A549 (cell line): ENCODE measurements around the gene HTRA2. TPM values are rescaled to one million over a fixed set of nuclear protein-coding genes. Genes with fewer than 3 reads are reported as not detected.
A peak's percentile ranks its signal among the peaks of the same experiment; 100 is the strongest.

Source experiments
- ATAC-seq, 2 experiments: fragments of 200-7000 bp in 1 of 2; fragments of >200 bp in 1 of 2; cut with Nextera tagmentation in 1 of 2; cut with Tn5 transposase in 1 of 2; 3 replicates each; pipeline versions ENCODE4 v1.8.0 to v1.9.1; 2018 to 2020; ENCODE audit warnings: mild to moderate bottlenecking in 1 of 2, moderate library complexity in 1 of 2
- CTCF ChIA-PET: fragments of 300-600 bp; sonication (Branson Sonifier 250); formaldehyde crosslinking; extraction: SDS; loops from one replicate; lab custom pipeline; 2021; ENCODE audit warnings: antibody characterized with exemption, inconsistent platforms; lab: Yijun Ruan, JAX
- POLR2A ChIA-PET: fragments of 350-600 bp; formaldehyde crosslinking; extraction: SDS; loops from one replicate; lab custom pipeline; 2021; ENCODE audit warnings: antibody characterized with exemption, inconsistent platforms; lab: Yijun Ruan, JAX
- DNase-seq, 2 experiments: peaks; one replicate each; pipeline versions ENCODE4 v3.0.0 to v3.0.0-alpha.2; 2011 to 2016; ENCODE audit warnings: low read depth in 1 of 2, low spot score in 1 of 2
- FAIRE-seq: peaks from 2 replicates; lab custom pipeline; 2011; peaks lifted over from hg19 to GRCh38; lab: Jason Lieb, UNC
- H3K27ac ChIP-seq, 2 experiments: fragments of >200 bp; sonication (Bioruptor Twin); formaldehyde crosslinking; 3 replicates each; pipeline ENCODE4 v1.5.1; 2016 to 2017
- H3K4me1 ChIP-seq: fragments of >200 bp; sonication (Bioruptor Twin); formaldehyde crosslinking; 3 replicates; pipeline ENCODE4 v1.6.1; 2016
- H3K4me2 ChIP-seq: fragments of >200 bp; sonication (Bioruptor Twin); formaldehyde crosslinking; 3 replicates; pipeline ENCODE4 v1.6.1; 2016
- H3K4me3 ChIP-seq: fragments of >200 bp; sonication (Bioruptor Twin); formaldehyde crosslinking; 3 replicates; pipeline ENCODE4 v1.5.1; 2016
- H3K9me3 ChIP-seq: fragments of >200 bp; sonication (Bioruptor Twin); formaldehyde crosslinking; 3 replicates; pipeline ENCODE4 v1.6.1; 2016
- BCL3 ChIP-seq: fragments of >200 bp; sonication (Bioruptor Twin); formaldehyde crosslinking; IDR thresholded peaks from 3 replicates; pipeline ENCODE4 v1.6.1; 2016
- CTCF ChIP-seq: fragments of >200 bp; sonication (Bioruptor Twin); formaldehyde crosslinking; IDR thresholded peaks from 3 replicates; pipeline ENCODE4 v1.5.1; 2016
- ELK1 ChIP-seq: fragments of 150-350 bp; IDR thresholded peaks from 2 replicates; pipeline ENCODE4 v1.6.1; 2014; ENCODE audit warnings: low read depth, mild to moderate bottlenecking, low read length
- EP300 ChIP-seq, 2 experiments: fragments of >200 bp; sonication (Bioruptor Twin); formaldehyde crosslinking; IDR thresholded peaks; 2 replicates in 1 of 2; 3 replicates in 1 of 2; pipeline ENCODE4 v1.6.1; 2016 to 2017
- FOSL2 ChIP-seq, 2 experiments: fragments of 450-650 bp in 1 of 2; fragments of >200 bp in 1 of 2; sonication (Bioruptor Twin) in 1 of 2; formaldehyde crosslinking; IDR thresholded peaks; 2 replicates each; pipeline versions ENCODE4 v1.5.0 to v1.6.1; 2016 to 2020; ENCODE audit warnings: mild to moderate bottlenecking in 1 of 2, moderate library complexity in 1 of 2
- GATA3 ChIP-seq: IDR thresholded peaks from 2 replicates; pipeline ENCODE4 v1.6.1; 2012; ENCODE audit warnings: borderline replicate concordance
- HES2 ChIP-seq: fragments of >200 bp; sonication (Bioruptor Twin); formaldehyde crosslinking; IDR thresholded peaks from 2 replicates; pipeline ENCODE4 v1.6.1; 2016
- HMGXB4 ChIP-seq: fragments of 250-450 bp; sonication (Bioruptor Pico); IDR thresholded peaks from 2 replicates; pipeline ENCODE4 v1.5.0; 2021; ENCODE audit warnings: mild to moderate bottlenecking, moderate library complexity, borderline replicate concordance
- HOXA7 ChIP-seq: fragments of 250-450 bp; sonication (Bioruptor Pico); IDR thresholded peaks from 2 replicates; pipeline ENCODE4 v1.5.0; 2020; ENCODE audit warnings: mild to moderate bottlenecking, moderate library complexity
- KDM1A ChIP-seq: fragments of 200-600 bp; sonication (generic); IDR thresholded peaks from 2 replicates; pipeline ENCODE4 v1.6.1; 2016; ENCODE audit warnings: low read depth, mild to moderate bottlenecking
- NR3C1 ChIP-seq: fragments of >200 bp; sonication (Bioruptor Twin); formaldehyde crosslinking; IDR thresholded peaks from 3 replicates; pipeline ENCODE4 v1.6.1; 2017
- PBX3 ChIP-seq: IDR thresholded peaks from 2 replicates; pipeline ENCODE4 v1.6.1; 2012
- RAD21 ChIP-seq, 2 experiments: fragments of >200 bp in 1 of 2; sonication (Bioruptor Twin) in 1 of 2; formaldehyde crosslinking in 1 of 2; IDR thresholded peaks in 1 of 2; conservative IDR thresholded peaks in 1 of 2; 2 replicates in 1 of 2; 3 replicates in 1 of 2; pipeline ENCODE4 v1.6.1; 2012 to 2018; ENCODE audit warnings: inconsistent platforms in 1 of 2
- RFX5 ChIP-seq: fragments of 450-650 bp; IDR thresholded peaks from 2 replicates; pipeline ENCODE4 v1.7.1; 2014; ENCODE audit warnings: antibody characterized with exemption, mild to moderate bottlenecking, moderate library complexity
- SMC3 ChIP-seq: fragments of >200 bp; sonication (Bioruptor Twin); formaldehyde crosslinking; IDR thresholded peaks from 3 replicates; pipeline ENCODE4 v1.6.1; 2018; ENCODE audit warnings: inconsistent platforms
- TP53 ChIP-seq: fragments of 250-450 bp; sonication (Bioruptor Pico); IDR thresholded peaks from 2 replicates; pipeline ENCODE4 v1.5.0; 2021; ENCODE audit warnings: mild to moderate bottlenecking, moderate library complexity
- ZFP36 ChIP-seq: fragments of 450-650 bp; IDR thresholded peaks from 2 replicates; pipeline ENCODE4 v1.6.1; 2014; ENCODE audit warnings: borderline replicate concordance; ENCODE audit not compliant: partially characterized antibody
- ZSCAN20 ChIP-seq: fragments of 250-450 bp; sonication (Bioruptor Pico); IDR thresholded peaks from 2 replicates; pipeline ENCODE4 v1.8.0; 2022; ENCODE audit warnings: mild to moderate bottlenecking, moderate library complexity
- WGBS: methylation state at CpG from one replicate; pipeline ENCODE4 v1.1.6; 2017; ENCODE audit errors: missing lambda C conversion rate; 5-methylcytosine and 5-hydroxymethylcytosine counted together
- polyA plus RNA-seq, 4 experiments: library from polyadenylated mRNA; depleted of rRNA in 3 of 4; stranded (reverse); fragments of >200 nt; fragmentation: RNase III in 1 of 4; extraction: RNeasy Plus Mini Kit Qiagen cat#74134 plus additional on column Dnase treatment in 1 of 4; gene quantifications; 2 replicates in 3 of 4; 3 replicates in 1 of 4; pipeline ENCODE4 v1.2.3, GENCODE V29; 2011 to 2017

HTRA2 gene
- polyA plus RNA-seq, 2 of the 4 experiments (the other 2 are of a cell fraction): 28.7 to 36.5 TPM

GRCh38 chr2:74542978-74543377 is 13.2 kb downstream of the HTRA2 start (continued):
- no peak for TF ChIP-seq ZFP36
- TF ChIP-seq KDM1A: no peak
- TF ChIP-seq HMGXB4 (CRISPR knock-in tag): no peak
- TF ChIP-seq HOXA7 (CRISPR knock-in tag): no peak

GRCh38 chr2:74544634-74545033 is 14.9 kb downstream of the HTRA2 start:
- TF ChIP-seq SMC3: 0 out of 3 replicates have a peak, but pooled peaks have one; percentile 18
- no peak for TF ChIP-seq HES2
- no peak for TF ChIP-seq TP53 (CRISPR knock-in tag)
- no peak for TF ChIP-seq ZSCAN20 (CRISPR knock-in tag)
- no peak for TF ChIP-seq GATA3
- peak; percentile 36 for TF ChIP-seq CTCF
- TF ChIP-seq PBX3: no peak
- peak in 1 of 2 experiments; percentile 24; a peak in 1 of 5 replicates for TF ChIP-seq RAD21 (conservative IDR thresholded peaks at IDR 0.05 in 1 of 2, IDR thresholded peaks at IDR 0.05 in 1 of 2)
- TF ChIP-seq, all 56 proteins: peak for 3
- no peak overlapping the region for H3K4me3 ChIP-seq
- FAIRE-seq (no peak), DNase-seq (peak in 1 of 2 experiments; percentile 44), ATAC-seq (peak in 1 of 2 experiments; percentile 35; a peak in 2 of 6 replicates)
- no peaks in the 10 kb centered on the region for H3K9me3 ChIP-seq
- H3K4me2 ChIP-seq: no peak overlapping the region
- 50% methylated on average over 3 of the region's 3 CpGs for WGBS
- CTCF ChIA-PET: interaction anchor here (0.6 to 5.9 kb wide), 13 partner anchors 9 to 89 kb away, joined by 3 to 45 read pairs (median 4); partner anchors contain the start of genes CCDC142, HTRA2, INO80B and LOXL3
- POLR2A ChIA-PET: no interaction called here
- H3K27ac ChIP-seq: no peak overlapping the region
- H3K4me1 ChIP-seq: peaks cover 9% of the 10 kb centered on the region

GRCh38 chr2:74546004-74546403 is 16.3 kb downstream of the HTRA2 start:
- H3K4me2 ChIP-seq: no peak overlapping the region
- H3K27ac ChIP-seq: no peak overlapping the region
- H3K4me1 ChIP-seq: peaks cover 12% of the 10 kb centered on the region
- no peak for DNase-seq
- no peak for TF ChIP-seq KDM1A
- no peak for TF ChIP-seq ELK1
- no peak for TF ChIP-seq FOSL2 (IDR thresholded peaks at IDR 0.05)
- no peak for TF ChIP-seq FOSL2 (CRISPR knock-in tag; IDR thresholded peaks at IDR 0.05)
- no peak for TF ChIP-seq EP300 (IDR thresholded peaks at IDR 0.05)
- no peak for TF ChIP-seq PBX3
- no peak for TF ChIP-seq BCL3
- no peak for TF ChIP-seq RFX5
- TF ChIP-seq NR3C1: no peak
- TF ChIP-seq, all 56 proteins: peak for 0
- POLR2A ChIA-PET: no interaction called here
- 71% methylated on average over 3 of the region's 3 CpGs for whole genome bisulfite sequencing
- CTCF ChIA-PET: interaction anchor here (1.0 to 5.9 kb wide), 4 partner anchors 13 to 63 kb away, joined by 3 to 45 read pairs (median 16); partner anchors contain the start of genes AUP1, CCDC142, HTRA2 and TTC31
- Histone ChIP-seq H3K4me3 (no peak overlapping the region), H3K9me3 (no peaks in the 10 kb centered on the region)
- FAIRE-seq: no peak
- no peak for ATAC-seq
